Stimulated activated CD4-positive, alpha-beta T cell treated with anti-CD3 and anti-CD28 coated beads, Interleukin-2, amount 100 ng/mL, for 24 hours (primary cell): ENCODE measurements around the gene SLITRK5.

ENCODE experiments used
- DNase-seq, 2 donors: peaks; one replicate each; pipeline ENCODE4 v3.0.0-alpha.2; 2020

The SLITRK5 gene

GRCh38 chr13:87712012-87712411 lies 40.8 kb downstream of the SLITRK5 start:
- DNase-seq: no peak
